Lung (tissue), 12 donors: Measurements from ENCODE around the gene CIDEB. TPM values are rescaled to one million over a fixed set of nuclear protein-coding genes. Genes with fewer than 3 reads are reported as not detected.

Experiments used
- ATAC-seq: fragments of 200-7000 bp; cut with Tn5 transposase; one replicate; pipeline ENCODE4 v1.9.1; 2020; ENCODE audit warnings: moderate number of reproducible peaks; ENCODE audit not compliant: insufficient read depth, low FRiP score
- DNase-seq, 3 donors: peaks; one replicate each; pipeline ENCODE4 v3.0.0-alpha.2; 2013 to 2017
- H3K27ac ChIP-seq, 2 donors: one replicate each; pipeline ENCODE4 v1.5.1; 2013; ENCODE audit warnings: mild to moderate bottlenecking in 2 of 2, moderate library complexity in 2 of 2, control low read depth in 1 of 2, inconsistent platforms in 1 of 2, low read depth in 1 of 2, low read length in 1 of 2
- H3K27me3 ChIP-seq, 3 donors: one replicate each; pipeline ENCODE4 v1.5.1; 2013; ENCODE audit warnings: low read length in 2 of 3; ENCODE audit not compliant: control insufficient read depth in 3 of 3, insufficient read depth in 3 of 3
- H3K36me3 ChIP-seq, 4 donors: one replicate each; pipeline ENCODE4 v1.5.1; 2013; ENCODE audit warnings: low read length in 4 of 4, mild to moderate bottlenecking in 1 of 4, moderate library complexity in 1 of 4; ENCODE audit not compliant: control insufficient read depth in 4 of 4, insufficient read depth in 4 of 4
- H3K4me1 ChIP-seq, 5 donors: one replicate each; pipeline ENCODE4 v1.5.1; 2013; ENCODE audit warnings: low read length in 5 of 5, mild to moderate bottlenecking in 2 of 5, moderate library complexity in 1 of 5; ENCODE audit not compliant: control insufficient read depth in 5 of 5, insufficient read depth in 5 of 5
- H3K4me3 ChIP-seq: one replicate; pipeline ENCODE4 v1.5.1; 2013; ENCODE audit warnings: mild to moderate bottlenecking, control low read depth, moderate library complexity
- H3K9ac ChIP-seq, 2 donors: one replicate each; pipeline ENCODE4 v1.5.1; 2013; ENCODE audit warnings: low read length in 2 of 2, control low read depth in 1 of 2; ENCODE audit not compliant: insufficient read depth in 1 of 2
- H3K9me3 ChIP-seq, 4 donors: one replicate each; pipeline ENCODE4 v1.5.1; 2013; ENCODE audit warnings: low read length in 3 of 4, mild to moderate bottlenecking in 1 of 4, moderate library complexity in 1 of 4; ENCODE audit not compliant: control insufficient read depth in 4 of 4, insufficient read depth in 3 of 4
- CTCF ChIP-seq: IDR thresholded peaks from 2 replicates; pipeline ENCODE4 v1.5.1; 2012; ENCODE audit warnings: mild to moderate bottlenecking; ENCODE audit errors: control extremely low read depth, extremely low read depth
- WGBS, 2 donors: extraction: QIAGEN DNeasy Blood & Tissue Kit; methylation state at CpG; one replicate each; pipeline ENCODE4 v1.1.7; 2013; 5-methylcytosine and 5-hydroxymethylcytosine counted together
- polyA plus RNA-seq, 2 donors: library from polyadenylated mRNA; stranded (reverse); fragments of 200-250 nt; gene quantifications; one replicate each; pipeline ENCODE4 v1.2.1, GENCODE V29; 2013
- total RNA-seq, 2 donors: library from RNA; depleted of rRNA in 1 of 2; stranded (reverse); fragments of >200 nt in 1 of 2; gene quantifications; one replicate each; pipeline ENCODE4 v1.2.1, GENCODE V29; 2014 to 2021
- donor health status: control.
- donor health status: control.
- donor health status: Bipolar disorder and iron deficiency.
- donor health status: healthy.
- donor health status: DM: yes; HTN: yes; CAD: no.

Gene CIDEB
- total and polyA plus RNA-seq, 4 donors: 8.3 to 19.7 (median 14.2) TPM

DNA sequence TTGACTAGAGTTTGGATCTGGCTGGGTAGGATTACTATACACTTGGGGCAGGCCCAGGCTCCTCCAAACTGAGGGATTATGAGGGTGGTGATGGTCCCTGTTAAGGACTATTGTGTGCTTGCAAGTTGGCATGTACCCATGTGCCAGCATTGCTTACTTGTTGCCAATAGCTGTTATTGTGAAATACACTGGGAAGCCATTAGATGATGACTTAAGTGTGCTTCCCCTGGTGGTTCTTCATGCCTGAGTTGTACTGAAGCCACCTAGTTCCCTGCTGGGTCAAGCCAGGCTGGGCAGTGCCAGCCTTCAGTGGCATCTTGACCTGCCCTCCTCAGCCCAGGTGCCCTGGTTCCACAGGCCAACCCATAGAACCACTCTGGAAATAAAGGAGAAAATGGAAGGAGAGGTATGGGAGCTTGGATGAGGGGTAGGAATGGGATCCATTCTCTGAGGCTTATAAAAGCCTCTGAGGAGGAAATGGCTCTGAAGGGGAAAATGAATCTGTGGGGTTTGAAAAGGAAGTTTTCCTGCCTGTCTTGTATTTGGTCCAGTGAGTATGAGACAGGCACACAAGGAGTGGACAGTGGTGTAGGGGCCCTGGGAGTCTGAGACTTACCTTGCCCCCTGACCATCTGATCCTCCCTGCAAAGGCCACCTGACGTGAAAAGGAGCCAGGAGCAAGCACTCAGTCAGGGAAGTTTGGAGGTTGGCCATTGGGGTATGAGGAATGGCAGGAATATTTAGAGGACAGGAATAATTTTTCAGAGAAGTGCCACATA, 4.2 kb upstream of the CIDEB start:
- no peak for ATAC-seq
- Histone ChIP-seq H3K9ac (peak overlapping the region in 1 of 2 donors; percentile 44), H3K36me3 (peaks cover 0 to 9% (median 5%) of the 10 kb centered on the region in 4 donors), H3K27ac (peak overlapping the region in 1 of 2 donors; percentile 92), H3K4me1 (peaks cover 9 to 55% (median 11%) of the 10 kb centered on the region in 5 donors), H3K9me3 (no peaks in the 10 kb centered on the region), H3K27me3 (peaks cover 0 to 11% (median 6%) of the 10 kb centered on the region in 3 donors), H3K4me3 (no peak overlapping the region)
- WGBS, 2 donors: 60 to 77% methylated on average over 1 of the region's 1 CpG
- TF ChIP-seq CTCF: no peak
- no peak for DNase-seq

- DNase-seq: peak; percentile 79 to 88 (median 85)
- peak; percentile 79 for ATAC-seq
- TF ChIP-seq CTCF: no peak
- no peaks in the 10 kb centered on the region for H3K9me3 ChIP-seq
- 5 to 8% methylated on average over 91 to 99 of the region's 99 CpGs for WGBS, 2 donors
- peak within 1 kb of the TSS in 1 of 2 donors; percentile 44 for H3K9ac ChIP-seq
- peaks cover 4 to 45% (median 9%) of the 10 kb centered on the region in 5 donors for H3K4me1 ChIP-seq
- peaks cover 2 to 17% (median 12%) of the 10 kb centered on the region in 4 donors for H3K36me3 ChIP-seq
- peaks cover 0 to 4% (median 0%) of the 10 kb centered on the region in 3 donors for H3K27me3 ChIP-seq
- H3K27ac ChIP-seq: peak within 1 kb of the TSS; percentile 55 to 92
- H3K4me3 ChIP-seq: peak within 1 kb of the TSS; percentile 42
Measured at GRCh38 chr14:24310646-24311604, 3.1 kb upstream of the CIDEB start, which contains the start of gene LTB4R. LTB4R (plus strand) TSS chr14:24311502; CDS start chr14:24315652, 4,150 bp downstream.

GRCh38 chr14:24310265-24310645, 2.5 kb upstream of the CIDEB start:
- ATAC-seq: no peak
- WGBS, 2 donors: 17 to 25% methylated on average over 5 of the region's 5 CpGs
- DNase-seq: peak in 2 of 3 donors; percentile 39 to 41
- H3K36me3 ChIP-seq: peaks cover 2 to 21% (median 17%) of the 10 kb centered on the region in 4 donors
- peak overlapping the region in 1 of 2 donors; percentile 92 for H3K27ac ChIP-seq
- H3K4me1 ChIP-seq: peaks cover 4 to 39% (median 9%) of the 10 kb centered on the region in 5 donors
- peak overlapping the region; percentile 42 for H3K4me3 ChIP-seq
- no peak overlapping the region for H3K9ac ChIP-seq
- no peaks in the 10 kb centered on the region for H3K27me3 ChIP-seq
- H3K9me3 ChIP-seq: no peaks in the 10 kb centered on the region
- no peak for TF ChIP-seq CTCF
